Measurements from ENCODE around the gene TALDO1.

The TALDO1 gene

GRCh38 chr11:812390-812789, 65.1 kb downstream of the TALDO1 start:
- DNase-seq (ENCODE audit: low read depth, low spot score): no peak
- H3K4me3 ChIP-seq (ENCODE audit: low read length): no peak overlapping the region

DNA sequence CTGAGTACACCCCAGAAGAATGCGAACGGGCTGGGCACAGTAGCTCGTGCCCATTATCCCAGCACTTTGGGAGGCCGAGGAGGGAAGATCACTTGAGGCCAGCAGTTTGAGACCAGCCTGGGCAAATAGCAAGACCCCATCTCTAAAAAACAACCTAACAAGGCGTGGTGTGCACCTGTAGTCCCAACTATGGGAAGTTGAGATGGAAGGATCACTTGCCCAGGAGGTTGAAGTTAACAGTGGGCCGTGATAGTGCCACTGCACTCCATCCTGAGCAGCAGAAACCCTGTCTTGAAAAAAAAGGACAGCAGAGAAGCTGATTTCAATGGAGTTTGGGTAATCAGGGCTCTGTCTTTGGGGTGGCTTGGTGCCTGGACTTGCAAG, 65.8 kb downstream of the TALDO1 start:
- Histone ChIP-seq H3K27ac (ENCODE audit: low read length) (no peak overlapping the region), H3K36me3 (ENCODE audit: control insufficient read depth, insufficient read depth, low read length) (peaks cover 24% of the 10 kb centered on the region), H3K9me3 (ENCODE audit: control insufficient read depth, insufficient read depth, low read length) (no peaks in the 10 kb centered on the region), H3K4me3 (ENCODE audit: low read length) (no peak overlapping the region), H3K27me3 (ENCODE audit: control insufficient read depth, insufficient read depth, low read length) (no peaks in the 10 kb centered on the region), H3K4me1 (ENCODE audit: control insufficient read depth, insufficient read depth, low read length) (no peaks in the 10 kb centered on the region)
- no peak for DNase-seq (ENCODE audit: low read depth, low spot score)
- WGBS (ENCODE audit: insufficient coverage, insufficient read length): no CpG with 5 or more reads among the region's 6 CpGs

More at GRCh38 chr11:812390-812789, 65.1 kb downstream of the TALDO1 start:
- peaks cover 24% of the 10 kb centered on the region for H3K36me3 ChIP-seq (ENCODE audit: control insufficient read depth, insufficient read depth, low read length)
- no peaks in the 10 kb centered on the region for H3K4me1 ChIP-seq (ENCODE audit: control insufficient read depth, insufficient read depth, low read length)
- no CpG with 5 or more reads among the region's 3 CpGs for WGBS (ENCODE audit: insufficient coverage, insufficient read length)
- no peaks in the 10 kb centered on the region for H3K9me3 ChIP-seq (ENCODE audit: control insufficient read depth, insufficient read depth, low read length)
- no peaks in the 10 kb centered on the region for H3K27me3 ChIP-seq (ENCODE audit: control insufficient read depth, insufficient read depth, low read length)
- H3K27ac ChIP-seq (ENCODE audit: low read length): no peak overlapping the region

DNA sequence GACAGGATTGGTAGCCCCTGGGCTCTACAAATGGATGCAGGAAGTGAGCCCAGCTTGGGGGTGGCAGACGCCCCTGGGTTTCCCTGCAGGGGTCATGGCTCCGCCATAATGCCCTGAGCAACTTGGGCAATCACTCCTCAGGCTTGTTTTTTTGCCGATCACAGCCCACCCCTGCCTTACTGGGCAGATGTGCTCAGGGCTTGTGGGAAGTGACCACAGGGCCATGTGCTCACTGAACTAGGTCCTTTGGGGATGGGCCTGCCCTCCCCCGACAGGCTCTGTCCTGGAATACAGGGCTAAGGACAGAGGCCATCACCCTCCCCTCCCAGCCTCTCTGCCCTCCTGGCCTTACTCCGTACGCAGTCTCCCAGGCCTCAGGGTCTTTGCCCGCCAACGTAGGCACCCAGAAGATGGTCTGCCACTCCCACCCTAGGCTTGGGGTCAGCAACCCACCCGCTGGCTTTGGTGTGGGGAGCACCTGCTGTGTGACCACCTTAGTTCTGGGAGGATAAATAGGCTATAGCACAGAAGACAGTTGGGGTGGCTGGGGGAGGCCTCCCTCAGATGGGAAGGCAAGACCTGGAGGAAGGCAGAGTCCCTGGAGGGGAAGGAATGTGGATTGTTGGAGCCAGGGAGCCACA, 66.3 kb downstream of the TALDO1 start:
- Histone ChIP-seq H3K27ac (ENCODE audit: low read length) (no peak overlapping the region), H3K36me3 (ENCODE audit: control insufficient read depth, insufficient read depth, low read length) (peaks cover 24% of the 10 kb centered on the region), H3K27me3 (ENCODE audit: control insufficient read depth, insufficient read depth, low read length) (no peaks in the 10 kb centered on the region), H3K9me3 (ENCODE audit: control insufficient read depth, insufficient read depth, low read length) (no peaks in the 10 kb centered on the region), H3K4me1 (ENCODE audit: control insufficient read depth, insufficient read depth, low read length) (0 out of 2 replicates have a peak, but pooled peaks cover 2% of the 10 kb centered on the region), H3K4me3 (ENCODE audit: low read length) (no peak overlapping the region)
- no CpG with 5 or more reads among the region's 9 CpGs for WGBS (ENCODE audit: insufficient coverage, insufficient read length)
- DNase-seq (ENCODE audit: low read depth, low spot score): no peak

All from iPS DF 6.9 (cell line).